ENCODE data around the gene ZNF526. TPM values are rescaled to one million over a fixed set of nuclear protein-coding genes. Genes with fewer than 3 reads are reported as not detected.

ZNF526 gene
- total and polyA plus RNA-seq, 9 of the 15 experiments (the other 6 are each of a cell fraction or from before 2014, with no cell fraction given) = 1.3 to 17.9 (median 6.2) TPM

GRCh38 chr19:42271861-42272534 is 51.9 kb downstream of the ZNF526 start:
- Histone ChIP-seq H3K9ac (ENCODE audit: insufficient read depth in 1 of 2, low read depth in 2 of 2, low read length in 2 of 2) (no peak overlapping the region), H3K36me3 (ENCODE audit: control insufficient read depth, insufficient read depth, low read length) (peaks cover 55% of the 10 kb centered on the region), H3K4me3 (no peak overlapping the region), H3K79me2 (ENCODE audit: control insufficient read depth, insufficient read depth, low read length) (peaks cover 32% of the 10 kb centered on the region), H3K27ac (ENCODE audit: extremely low read depth, low read depth, low read length) (no peak overlapping the region), H3K4me1 (replicated peaks in 1 of 2; ENCODE audit: control insufficient read depth in 2 of 2, insufficient read depth in 2 of 2, low read length in 2 of 2) (peaks cover 17 to 55% of the 10 kb centered on the region in 2 experiments), H3K27me3 (ENCODE audit: control insufficient read depth in 2 of 2, insufficient read depth in 2 of 2, low read length in 2 of 2) (no peaks in the 10 kb centered on the region), H4K20me1 (replicated peaks; ENCODE audit: control insufficient read depth, insufficient read depth, low read length) (no peaks in the 10 kb centered on the region), H3K9me1 (ENCODE audit: control insufficient read depth, insufficient read depth, low read length) (no peaks in the 10 kb centered on the region), H2AFZ (ENCODE audit: low read depth, low read length) (no peak overlapping the region), H3K4me2 (ENCODE audit: insufficient read depth, low read length) (no peak overlapping the region), H3K9me3 (replicated peaks; ENCODE audit: control insufficient read depth, insufficient read depth, low read depth, low read length) (no peaks in the 10 kb centered on the region)
- intact Hi-C loops (cut with micrococcal nuclease) (no loop called here), in situ Hi-C loops (cut with MboI) (no loop called here)
- 93% methylated on average over 25 of the region's 35 CpGs for WGBS (ENCODE audit: insufficient coverage, low coverage, missing lambda C conversion rate)
- ATAC-seq = no peak
- no peak for FAIRE-seq
- TF ChIP-seq ZBTB17 (CRISPR knock-in tag; IDR thresholded peaks at IDR 0.05) (no peak), THRB (CRISPR knock-in tag; conservative IDR thresholded peaks at IDR 0.05) (no peak), KDM1A (IDR thresholded peaks at IDR 0.05) (no peak), CHD2 (IDR thresholded peaks at IDR 0.05; ENCODE audit: low read depth, low read length) (no peak), MYNN (IDR thresholded peaks at IDR 0.05) (no peak), MYNN (CRISPR knock-in tag; IDR thresholded peaks at IDR 0.05) (no peak)
- no TSS peak for BruUV-seq (replicated peaks)
- DNase-seq (ENCODE audit: extremely low read depth in 1 of 4, low spot score in 3 of 4) = no peak
- POLR2A ChIA-PET = interaction anchor here (0.9 to 2.9 kb wide), 2 partner anchors 8 to 9 kb away, joined by 3 to 16 read pairs; no protein-coding TSS in a partner anchor
- CTCF ChIA-PET (ENCODE audit: low intra/inter-chr PET ratio) = no interaction called here

Measured in K562 (cell line).